COLO668 (cell line): ENCODE results near the gene GFRA1.
"Not testable (repeated sequence)": the region's sequence is repeated elsewhere in the genome, so short reads cannot be mapped to it uniquely, and the experiment has no call there.

Experiments used
- DNase-seq: peaks from one replicate; lab custom pipeline; 2025; ENCODE audit not compliant: unreplicated experiment; lab: John Stamatoyannopoulos, UW

The GFRA1 gene

GRCh38 chr10:116044801-116045248 is 228.2 kb downstream of the GFRA1 start:
- DNase-seq: no peak

- DNase-seq: no peak
These were observed 229.1 kb downstream of the GFRA1 start for GRCh38 chr10:116043861-116044260.

GRCh38 chr10:116043304-116043703 is 229.7 kb downstream of the GFRA1 start:
- DNase-seq: no peak

GRCh38 chr10:116041948-116042347 is 231.1 kb downstream of the GFRA1 start:
- no peak for DNase-seq

- DNase-seq: no peak
These were observed 233.4 kb downstream of the GFRA1 start for GRCh38 chr10:116039612-116040011.

- no peak for DNase-seq
These were observed 234.7 kb downstream of the GFRA1 start for GRCh38 chr10:116038259-116038658.

GRCh38 chr10:116035406-116035805 is 237.6 kb downstream of the GFRA1 start:
- DNase-seq: not testable (repeated sequence)

GRCh38 chr10:116030576-116030975 is 242.4 kb downstream of the GFRA1 start:
- no peak for DNase-seq

GRCh38 chr10:116029826-116030225 is 243.2 kb downstream of the GFRA1 start:
- DNase-seq: no peak

GRCh38 chr10:116027355-116027754 is 245.7 kb downstream of the GFRA1 start:
- no peak for DNase-seq

GRCh38 chr10:116026725-116027124 is 246.3 kb downstream of the GFRA1 start:
- no peak for DNase-seq

- no peak for DNase-seq
These were observed 246.7 kb downstream of the GFRA1 start for GRCh38 chr10:116026315-116026714.

GRCh38 chr10:116024271-116024878 is 248.6 kb downstream of the GFRA1 start:
- DNase-seq: no peak

GRCh38 chr10:116017405-116017804 is 255.6 kb downstream of the GFRA1 start:
- no peak for DNase-seq

GRCh38 chr10:116015583-116016333 is 257.2 kb downstream of the GFRA1 start:
- no peak for DNase-seq

- no peak for DNase-seq
These were observed 258.0 kb downstream of the GFRA1 start for GRCh38 chr10:116014871-116015582.

GRCh38 chr10:116014326-116014725 is 258.7 kb downstream of the GFRA1 start:
- no peak for DNase-seq

- DNase-seq: no peak
These were observed 261.1 kb downstream of the GFRA1 start for GRCh38 chr10:116011929-116012328.

- DNase-seq: no peak
These were observed 265.6 kb downstream of the GFRA1 start for GRCh38 chr10:116007256-116007891.
